ENCODE results near the gene ZNF521.
"Not testable (repeated sequence)": the region's sequence is repeated elsewhere in the genome, so short reads cannot be mapped to it uniquely, and the experiment has no call there.

The ZNF521 gene

GRCh38 chr18:25274926-25275325 lies 77.0 kb downstream of the ZNF521 start:
- TF ChIP-seq ZNF274 (IDR thresholded peaks at IDR 0.05; ENCODE audit: low read depth, low read length): no peak

GRCh38 chr18:25266931-25267527 lies 84.9 kb downstream of the ZNF521 start:
- not testable (repeated sequence) for H3K4me3 ChIP-seq (ENCODE audit: low read length)

More at GRCh38 chr18:25274926-25275325, 77.0 kb downstream of the ZNF521 start:
- no peak overlapping the region for H3K4me3 ChIP-seq (ENCODE audit: low read length)

GRCh38 chr18:25262920-25263319 lies 89.0 kb downstream of the ZNF521 start:
- TF ChIP-seq ZNF274 (IDR thresholded peaks at IDR 0.05; ENCODE audit: low read depth, low read length): no peak
- no peak overlapping the region for H3K4me3 ChIP-seq (ENCODE audit: low read length)

- H3K4me3 ChIP-seq (ENCODE audit: low read length): no peak overlapping the region
- TF ChIP-seq ZNF274 (IDR thresholded peaks at IDR 0.05; ENCODE audit: low read depth, low read length): no peak
These were observed 90.2 kb downstream of the ZNF521 start for GRCh38 chr18:25261768-25262167.

GRCh38 chr18:25256439-25256838 lies 95.5 kb downstream of the ZNF521 start:
- no peak for TF ChIP-seq ZNF274 (IDR thresholded peaks at IDR 0.05; ENCODE audit: low read depth, low read length)
- H3K4me3 ChIP-seq (ENCODE audit: low read length): no peak overlapping the region

- no peak for TF ChIP-seq ZNF274 (IDR thresholded peaks at IDR 0.05; ENCODE audit: low read depth, low read length)
- H3K4me3 ChIP-seq (ENCODE audit: low read length): no peak overlapping the region
These were observed 98.2 kb downstream of the ZNF521 start for GRCh38 chr18:25253779-25254178.

- TF ChIP-seq ZNF274 (IDR thresholded peaks at IDR 0.05; ENCODE audit: low read depth, low read length): no peak
- H3K4me3 ChIP-seq (ENCODE audit: low read length): no peak overlapping the region
These were observed 98.8 kb downstream of the ZNF521 start for GRCh38 chr18:25253136-25253535.

- H3K4me3 ChIP-seq (ENCODE audit: low read length): no peak overlapping the region
- TF ChIP-seq ZNF274 (IDR thresholded peaks at IDR 0.05; ENCODE audit: low read depth, low read length): no peak
These were observed 100.9 kb downstream of the ZNF521 start for GRCh38 chr18:25251068-25251467.

GRCh38 chr18:25250474-25250851 lies 101.5 kb downstream of the ZNF521 start:
- no peak overlapping the region for H3K4me3 ChIP-seq (ENCODE audit: low read length)
- TF ChIP-seq ZNF274 (IDR thresholded peaks at IDR 0.05; ENCODE audit: low read depth, low read length): no peak

- no peak for TF ChIP-seq ZNF274 (IDR thresholded peaks at IDR 0.05; ENCODE audit: low read depth, low read length)
- H3K4me3 ChIP-seq (ENCODE audit: low read length): no peak overlapping the region
These were observed 103.2 kb downstream of the ZNF521 start for GRCh38 chr18:25248755-25249154.

- no peak overlapping the region for H3K4me3 ChIP-seq (ENCODE audit: low read length)
- no peak for TF ChIP-seq ZNF274 (IDR thresholded peaks at IDR 0.05; ENCODE audit: low read depth, low read length)
These were observed 104.2 kb downstream of the ZNF521 start for GRCh38 chr18:25247725-25248124.

GRCh38 chr18:25244924-25245698 lies 106.9 kb downstream of the ZNF521 start:
- H3K4me3 ChIP-seq (ENCODE audit: low read length): no peak overlapping the region
- TF ChIP-seq ZNF274 (IDR thresholded peaks at IDR 0.05; ENCODE audit: low read depth, low read length): no peak

- no peak for TF ChIP-seq ZNF274 (IDR thresholded peaks at IDR 0.05; ENCODE audit: low read depth, low read length)
- H3K4me3 ChIP-seq (ENCODE audit: low read length): no peak overlapping the region
These were observed 107.8 kb downstream of the ZNF521 start for GRCh38 chr18:25244170-25244569.

- TF ChIP-seq ZNF274 (IDR thresholded peaks at IDR 0.05; ENCODE audit: low read depth, low read length): no peak
These were observed 108.2 kb downstream of the ZNF521 start for GRCh38 chr18:25243754-25244153.

GRCh38 chr18:25243257-25243656 lies 108.7 kb downstream of the ZNF521 start:
- no peak overlapping the region for H3K4me3 ChIP-seq (ENCODE audit: low read length)
- TF ChIP-seq ZNF274 (IDR thresholded peaks at IDR 0.05; ENCODE audit: low read depth, low read length): no peak

More at GRCh38 chr18:25243754-25244153, 108.2 kb downstream of the ZNF521 start:
- H3K4me3 ChIP-seq (ENCODE audit: low read length): no peak overlapping the region
